Globus pallidus (tissue), 1 donor: ENCODE measurements around the gene OR10P1.

Experiments used
- DNase-seq: peaks from one replicate; pipeline ENCODE4 v3.0.0-alpha.2; 2015; ENCODE audit warnings: low spot score

OR10P1 gene

GRCh38 chr12:55685671-55686070 is 49.0 kb downstream of the OR10P1 start:
- no peak for DNase-seq

GRCh38 chr12:55686366-55687010 is 49.8 kb downstream of the OR10P1 start:
- no peak for DNase-seq
